ENCODE data around the gene PRKCE.

GRCh38 chr2:46032996-46033395 is 381.5 kb downstream of the PRKCE start:
- TF ChIP-seq POLR2A (IDR thresholded peaks at IDR 0.05) (no peak), CTCF (IDR thresholded peaks at IDR 0.05) (no peak), POLR2AphosphoS5 (IDR thresholded peaks at IDR 0.05) (no peak)
